Right lobe of liver (tissue), 4 donors: ENCODE data around the gene FHL3.

Source experiments
- CTCF ChIP-seq, 4 donors: fragments of 200-600 bp in 3 of 4; fragments of 450-650 bp in 1 of 4; IDR thresholded peaks; one replicate each; pipeline versions ENCODE4 v1.5.1 to v1.8.0; 2016 to 2022; ENCODE audit warnings: antibody characterized with exemption in 4 of 4, mild to moderate bottlenecking in 2 of 4
- POLR2A ChIP-seq: fragments of 450-650 bp; IDR thresholded peaks from one replicate; pipeline ENCODE4 v1.6.1; 2017; ENCODE audit warnings: antibody characterized with exemption, mild to moderate bottlenecking
- donor health status: DM: no; HTN: no; CAD: no.
- donor health status: DM: no; HTN: no; CAD: no.
- donor health status: DM: no; HTN: yes; CAD: no.

GRCh38 chr1:38000233-38000528, 5.1 kb downstream of the FHL3 start:
- TF ChIP-seq CTCF (IDR thresholded peaks at IDR 0.05): no peak
- TF ChIP-seq POLR2A: no peak
